K562 (cell line): Measurements from ENCODE around the gene SLC39A3. TPM values are rescaled to one million over a fixed set of nuclear protein-coding genes. Genes with fewer than 3 reads are reported as not detected.

Experiments
- AFF1 ChIP-seq, 2 experiments: fragments of 450-650 bp; IDR thresholded peaks; 2 replicates each; pipeline ENCODE4 v1.6.1; 2018; ENCODE audit warnings: mild to moderate bottlenecking in 2 of 2, low read depth in 1 of 2; ENCODE audit not compliant: partially characterized antibody in 2 of 2
- ARNT ChIP-seq, 2 experiments: fragments of 450-650 bp; IDR thresholded peaks; 2 replicates each; pipeline ENCODE4 v1.6.1; 2016; ENCODE audit warnings: mild to moderate bottlenecking in 1 of 2
- CHD1 ChIP-seq: fragments of 200-600 bp; sonication (generic); IDR thresholded peaks from one replicate; pipeline ENCODE4 v1.6.1; 2012; ENCODE audit warnings: mild to moderate bottlenecking, moderate library complexity, low read length, inconsistent platforms
- FOXK2 ChIP-seq, 2 experiments: fragments of 450-650 bp; IDR thresholded peaks in 1 of 2; conservative IDR thresholded peaks in 1 of 2; 2 replicates each; pipeline ENCODE4 v1.6.1; 2016; ENCODE audit warnings: low read depth in 2 of 2, mild to moderate bottlenecking in 1 of 2
- JUNB ChIP-seq: fragments of 450-650 bp; formaldehyde crosslinking; conservative IDR thresholded peaks from 2 replicates; pipeline ENCODE4 v1.4.0; 2020; ENCODE audit warnings: mild to moderate bottlenecking
- MAZ ChIP-seq, 2 experiments: fragments of 450-650 bp in 1 of 2; sonication (generic) in 1 of 2; formaldehyde crosslinking; IDR thresholded peaks in 1 of 2; conservative IDR thresholded peaks in 1 of 2; 2 replicates each; pipeline versions ENCODE4 v1.4.0 to v1.5.0; 2020; ENCODE audit warnings: mild to moderate bottlenecking in 1 of 2, missing genetic modification reagents in 1 of 2
- PCBP1 ChIP-seq: fragments of 200-400 bp; formaldehyde crosslinking; IDR thresholded peaks from 2 replicates; pipeline ENCODE4 v1.6.1; 2018; ENCODE audit warnings: mild to moderate bottlenecking, low read depth, low read length; ENCODE audit not compliant: poor library complexity, severe bottlenecking
- RBM17 ChIP-seq: fragments of 200-400 bp; formaldehyde crosslinking; IDR thresholded peaks from 2 replicates; pipeline ENCODE4 v1.6.1; 2017; ENCODE audit warnings: low read depth, mild to moderate bottlenecking, low read length, borderline replicate concordance
- SMC3 ChIP-seq: conservative IDR thresholded peaks from 2 replicates; pipeline ENCODE4 v1.6.1; 2011; ENCODE audit warnings: low read depth, low read length, improper control_type of control experiment; ENCODE audit not compliant: insufficient read depth
- STAT6 ChIP-seq: sonication (generic); formaldehyde crosslinking; IDR thresholded peaks from 2 replicates; pipeline ENCODE4 v1.8.1; 2023; ENCODE audit warnings: mild to moderate bottlenecking, missing genetic modification reagents
- ZBTB8A ChIP-seq: fragments of 450-650 bp; IDR thresholded peaks from 2 replicates; pipeline ENCODE4 v1.6.1; 2018; ENCODE audit warnings: mild to moderate bottlenecking, moderate library complexity; ENCODE audit not compliant: partially characterized antibody
- ZMIZ1 ChIP-seq, 2 experiments: fragments of 150-350 bp in 1 of 2; IDR thresholded peaks; 2 replicates each; pipeline ENCODE4 v1.6.1; 2012 to 2016; ENCODE audit warnings: low read depth in 2 of 2, low read length in 2 of 2, mild to moderate bottlenecking in 1 of 2, moderate library complexity in 1 of 2
- ZNF121 ChIP-seq: sonication (generic); formaldehyde crosslinking; conservative IDR thresholded peaks from 2 replicates; pipeline ENCODE4 v1.8.0; 2022; ENCODE audit warnings: missing genetic modification reagents
- ZNF134 ChIP-seq: fragments of 250-450 bp; sonication (Bioruptor Pico); conservative IDR thresholded peaks from 2 replicates; pipeline ENCODE4 v1.4.0; 2020
- ZNF212 ChIP-seq: fragments of 450-650 bp; formaldehyde crosslinking; IDR thresholded peaks from 2 replicates; pipeline ENCODE4 v1.4.0; 2020; ENCODE audit warnings: mild to moderate bottlenecking
- polyA plus RNA-seq, 8 experiments: library from polyadenylated mRNA; depleted of rRNA in 4 of 8; stranded (reverse) in 5 of 8; unstranded in 3 of 8; fragments of >200 nt; fragmentation: Nextera tagmentation in 2 of 8; fragmentation: Illumina TruSeq in 1 of 8; extraction: Ambion mirVana in 2 of 8; extraction: Trizol in 1 of 8; gene quantifications; 2 replicates each; pipeline versions ENCODE4 v1.2.1 to v1.2.3, GENCODE V29; 2011 to 2014; ENCODE audit warnings: inconsistent platforms in 1 of 8, missing spikeins in 1 of 8
- total RNA-seq, 7 experiments: library from RNA; depleted of rRNA in 6 of 7; stranded (reverse); fragments of >200 nt in 6 of 7; fragmentation: Illumina TruSeq in 2 of 7; extraction: Trizol in 2 of 7; gene quantifications; 2 replicates each; pipeline versions ENCODE4 v1.2.1 to v1.2.3, GENCODE V29; 2011 to 2021; ENCODE audit warnings: low replicate concordance in 1 of 7

Gene SLC39A3
- total and polyA plus RNA-seq, 9 of the 15 experiments (the other 6 are each of a cell fraction or from before 2014, with no cell fraction given) = 2.3 to 215 (median 127) TPM

DNA sequence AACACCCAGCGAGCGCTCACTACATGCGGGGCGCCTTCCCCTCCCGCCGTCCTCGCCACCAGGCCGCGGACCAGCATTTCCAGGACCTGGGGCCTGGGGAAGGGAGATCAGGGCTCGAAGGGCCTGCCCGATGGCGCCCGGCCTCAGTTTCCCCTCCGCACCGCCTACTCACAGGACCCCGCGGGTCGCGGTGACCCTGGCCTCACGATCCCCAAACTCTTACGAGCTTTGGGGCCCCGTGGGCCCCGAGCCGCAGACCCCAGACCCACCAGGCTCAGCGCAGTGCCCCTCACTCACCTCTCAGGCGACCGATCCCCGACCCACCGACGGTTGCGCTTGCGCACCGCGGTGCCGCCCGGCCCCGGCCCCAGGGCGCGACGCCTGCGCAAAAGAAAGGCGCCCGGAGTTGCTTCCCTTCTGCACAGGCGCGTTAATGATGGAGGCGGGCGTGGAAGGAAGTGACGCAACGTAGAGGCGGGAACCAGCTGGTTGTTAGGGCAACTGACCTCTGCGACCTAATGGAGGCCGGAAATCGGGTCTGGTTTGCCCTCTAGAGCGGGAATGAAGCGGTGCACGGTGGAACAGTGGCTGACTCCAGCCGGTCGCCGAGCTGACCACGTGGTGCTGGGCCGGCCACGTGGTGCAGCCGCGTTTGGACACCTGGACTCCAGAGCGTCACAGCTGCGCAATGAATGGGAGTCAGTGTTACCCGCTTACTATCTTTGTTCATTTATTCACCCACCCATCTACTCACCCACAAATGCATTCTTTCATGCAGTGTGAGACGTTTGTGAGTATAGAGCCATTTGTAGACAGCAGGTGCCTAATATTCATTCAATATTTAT lies 43.3 kb upstream of the SLC39A3 start, which contains the start of gene SGTA (continued):
- TF ChIP-seq SMC3 (0 out of 2 replicates have a peak, but pooled peaks have one; percentile 22), PCBP1 (no peak), FOXK2 (conservative IDR thresholded peaks at IDR 0.05 in 1 of 2, IDR thresholded peaks at IDR 0.05 in 1 of 2; ENCODE audit: low read depth in 2 of 2) (peak; percentile 67 to 84; a peak in 3 of 4 replicates), RBM17 (no peak), AFF1 (IDR thresholded peaks at IDR 0.05; ENCODE audit: low read depth in 1 of 2, partially characterized antibody in 2 of 2) (peak in 1 of 2 experiments; percentile 58), ZNF121 (CRISPR knock-in tag) (no peak), ZBTB8A (no peak), ZNF212 (CRISPR knock-in tag) (no peak), ARNT (IDR thresholded peaks at IDR 0.05) (peak in 1 of 2 experiments; percentile 65; a peak in 1 of 4 replicates), MAZ (CRISPR knock-in tag; conservative IDR thresholded peaks at IDR 0.05 in 1 of 2, IDR thresholded peaks at IDR 0.05 in 1 of 2) (peak; percentile 53 to 66; a peak in 2 of 4 replicates), CHD1 (no peak), STAT6 (CRISPR knock-in tag) (peak; percentile 37), ZNF134 (CRISPR knock-in tag) (no peak; the same call in 1 of the 2 replicates), JUNB (CRISPR knock-in tag) (no peak), ZMIZ1 (IDR thresholded peaks at IDR 0.05; ENCODE audit: low read depth in 2 of 2, low read length in 2 of 2) (no peak; a peak in 1 of 4 replicates)
